CD14-positive monocyte (primary cell): ENCODE results near the gene CACNA1C. TPM values are rescaled to one million over a fixed set of nuclear protein-coding genes. Genes with fewer than 3 reads are reported as not detected.

Source experiments
- DNase-seq, 3 donors: peaks; one replicate each; pipeline ENCODE4 v3.0.0-alpha.2; 2011 to 2022
- H2AFZ ChIP-seq: 2 replicates; pipeline ENCODE4 v1.6.0; 2012; ENCODE audit warnings: mild to moderate bottlenecking, low read depth, low read length, inconsistent platforms; ENCODE audit not compliant: insufficient read depth, poor library complexity, severe bottlenecking
- H3K27ac ChIP-seq, 2 donors: 1 replicate in 1 of 2; 2 replicates in 1 of 2; pipeline ENCODE4 v1.5.1; 2012 to 2013; ENCODE audit warnings: low read length in 2 of 2, control low read depth in 1 of 2, inconsistent platforms in 1 of 2, low read depth in 1 of 2, mild to moderate bottlenecking in 1 of 2
- H3K27me3 ChIP-seq, 2 donors: one replicate each; pipeline versions ENCODE4 v1.6.0 to v1.6.1; 2011 to 2013; ENCODE audit warnings: low read length in 2 of 2; ENCODE audit not compliant: control insufficient read depth in 2 of 2, insufficient read depth in 2 of 2
- H3K36me3 ChIP-seq, 2 donors: replicated peaks in 1 of 2; 1 replicate in 1 of 2; 2 replicates in 1 of 2; pipeline versions ENCODE4 v1.5.1 to v1.6.1; 2012 to 2013; ENCODE audit warnings: low read length in 2 of 2, control low read depth in 1 of 2, inconsistent platforms in 1 of 2, mild to moderate bottlenecking in 1 of 2; ENCODE audit not compliant: insufficient read depth in 2 of 2, control insufficient read depth in 1 of 2
- H3K4me1 ChIP-seq, 2 donors: 1 replicate in 1 of 2; 2 replicates in 1 of 2; pipeline versions ENCODE4 v1.5.1 to v1.6.1; 2012 to 2013; ENCODE audit warnings: low read length in 2 of 2, control low read depth in 1 of 2, inconsistent platforms in 1 of 2, mild to moderate bottlenecking in 1 of 2, moderate library complexity in 1 of 2; ENCODE audit not compliant: insufficient read depth in 2 of 2, control insufficient read depth in 1 of 2
- H3K4me2 ChIP-seq: replicated peaks from 2 replicates; pipeline ENCODE3; 2012; ENCODE audit warnings: low read length, moderate library complexity, mild to moderate bottlenecking; ENCODE audit not compliant: poor library complexity, severe bottlenecking; ENCODE audit errors: extremely low read depth
- H3K4me3 ChIP-seq, 3 experiments: fragments of 200-600 bp in 1 of 3; sonication (generic) in 1 of 3; replicated peaks in 1 of 3; 1 replicate in 2 of 3; 2 replicates in 1 of 3; pipeline ENCODE4 v1.5.1; 2011 to 2013; ENCODE audit warnings: low read length in 3 of 3, mild to moderate bottlenecking in 3 of 3, control low read depth in 2 of 3, low read depth in 2 of 3, inconsistent platforms in 1 of 3, moderate library complexity in 1 of 3
- H3K79me2 ChIP-seq: 2 replicates; pipeline ENCODE4 v1.6.0; 2012; ENCODE audit warnings: mild to moderate bottlenecking, control low read depth, inconsistent platforms, low read length, moderate library complexity; ENCODE audit not compliant: insufficient read depth
- H3K9ac ChIP-seq: 2 replicates; pipeline ENCODE4 v1.6.0; 2017; ENCODE audit warnings: low read length, mild to moderate bottlenecking; ENCODE audit not compliant: insufficient read depth, poor library complexity, severe bottlenecking
- H3K9me3 ChIP-seq, 2 donors: replicated peaks in 1 of 2; 1 replicate in 1 of 2; 2 replicates in 1 of 2; pipeline versions ENCODE4 v1.5.1 to v1.6.1; 2012 to 2013; ENCODE audit warnings: low read length in 2 of 2, control low read depth in 1 of 2; ENCODE audit not compliant: control insufficient read depth in 1 of 2, insufficient read depth in 1 of 2
- H4K20me1 ChIP-seq: 2 replicates; pipeline ENCODE4 v1.6.0; 2012; ENCODE audit warnings: mild to moderate bottlenecking, low read length, control low read depth, moderate library complexity; ENCODE audit not compliant: insufficient read depth
- H3K27ac Mint-ChIP-seq, 7 donors: one replicate each; pipeline ENCODE4 v1.8.0; 2020; ENCODE audit warnings: mild to moderate bottlenecking in 7 of 7, mixed read lengths in 7 of 7, moderate library complexity in 6 of 7, inconsistent platforms in 2 of 7
- H3K27me3 Mint-ChIP-seq, 3 donors: one replicate each; pipeline ENCODE4 v1.8.0; 2021 to 2022; ENCODE audit warnings: low read depth in 3 of 3, mild to moderate bottlenecking in 3 of 3, mixed read lengths in 3 of 3, moderate library complexity in 3 of 3, inconsistent platforms in 1 of 3
- H3K36me3 Mint-ChIP-seq, 2 donors: one replicate each; pipeline ENCODE4 v1.8.0; 2020; ENCODE audit warnings: mixed read lengths in 2 of 2, inconsistent platforms in 1 of 2, mild to moderate bottlenecking in 1 of 2
- H3K4me1 Mint-ChIP-seq: one replicate; pipeline ENCODE4 v1.8.0; 2020; ENCODE audit warnings: mild to moderate bottlenecking, mixed read lengths
- H3K4me3 Mint-ChIP-seq, 2 donors: one replicate each; pipeline ENCODE4 v1.8.0; 2020; ENCODE audit warnings: mild to moderate bottlenecking in 2 of 2, mixed read lengths in 2 of 2, moderate library complexity in 1 of 2
- H3K9me3 Mint-ChIP-seq, 7 donors: one replicate each; pipeline ENCODE4 v1.8.0; 2020 to 2022; ENCODE audit warnings: mixed read lengths in 7 of 7, mild to moderate bottlenecking in 6 of 7, moderate library complexity in 6 of 7, inconsistent platforms in 2 of 7
- WGBS: methylation state at CpG from one replicate; pipeline ENCODE4 v1.1.5; 2013; ENCODE audit warnings: missing lambda C conversion rate; ENCODE audit not compliant: insufficient coverage; 5-methylcytosine and 5-hydroxymethylcytosine counted together
- intact Hi-C, 2 donors: fragments of 100-400 bp; cut with micrococcal nuclease; formaldehyde crosslinking; loops; one replicate each; pipeline versions ENCODE4 v1.15.0 to v1.15.1; 2023
- polyA plus RNA-seq, 3 donors: library from polyadenylated mRNA; depleted of rRNA in 1 of 3; unstranded in 2 of 3; stranded (reverse) in 1 of 3; fragments of 300-500 nt in 2 of 3; fragments of >200 nt in 1 of 3; fragmentation: Illumina TruSeq in 2 of 3; gene quantifications; 1 replicate in 2 of 3; 2 replicates in 1 of 3; pipeline ENCODE4 v1.2.3, GENCODE V29; 2012 to 2021
- TF ChIP-seq, protein P1 (sequence below): fragments of 200-600 bp; IDR thresholded peaks from one replicate; pipeline ENCODE4 v1.8.0; 2022; ENCODE audit warnings: antibody characterized with exemption, mild to moderate bottlenecking

The CACNA1C gene
- polyA plus RNA-seq, 3 donors, result not detected

DNA sequence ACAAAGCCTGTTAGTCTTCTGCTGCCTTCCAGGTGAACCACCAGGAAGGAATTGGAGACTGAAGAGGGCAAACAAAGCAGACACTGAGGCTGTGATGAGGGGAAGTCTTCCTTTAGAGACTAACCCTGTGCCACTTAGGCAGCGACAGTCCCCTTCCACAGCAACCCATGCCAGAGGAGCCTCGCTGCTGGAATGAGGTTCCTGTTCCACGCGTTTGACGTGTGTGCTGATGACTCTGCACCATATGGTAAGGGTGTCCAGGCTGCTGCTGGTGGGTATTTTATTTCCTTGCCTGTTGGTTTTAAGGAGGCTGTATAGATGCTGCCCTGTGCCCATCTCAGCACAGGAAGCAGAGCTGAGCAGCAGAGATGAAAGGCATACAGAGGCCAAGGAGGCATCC is 380.1 kb downstream of the CACNA1C start:
- Histone ChIP-seq H3K4me2 (no peak overlapping the region), H2AFZ (no peak overlapping the region), H3K4me3 (no peak overlapping the region), H3K27ac (no peak overlapping the region), H3K4me1 (peaks cover 2 to 9% of the 10 kb centered on the region in 2 donors), H3K79me2 (no peaks in the 10 kb centered on the region), H3K9ac (no peak overlapping the region), H3K36me3 (no peaks in the 10 kb centered on the region), H4K20me1 (no peaks in the 10 kb centered on the region), H3K27me3 (no peaks in the 10 kb centered on the region), H3K9me3 (no peaks in the 10 kb centered on the region)
- Mint-ChIP-seq H3K36me3 (no peaks in the 10 kb centered on the region), H3K27me3 (peaks cover 6 to 8% (median 6%) of the 10 kb centered on the region in 3 donors), H3K9me3 (peaks cover 0 to 7% (median 0%) of the 10 kb centered on the region in 7 donors), H3K27ac (no peak overlapping the region), H3K4me1 (peaks cover 7% of the 10 kb centered on the region), H3K4me3 (no peak overlapping the region)
- DNase-seq, result no peak
- intact Hi-C loops, result no loop called here
- 57% methylated on average over 4 of the region's 5 CpGs for WGBS
- TF ChIP-seq, protein P1, sequence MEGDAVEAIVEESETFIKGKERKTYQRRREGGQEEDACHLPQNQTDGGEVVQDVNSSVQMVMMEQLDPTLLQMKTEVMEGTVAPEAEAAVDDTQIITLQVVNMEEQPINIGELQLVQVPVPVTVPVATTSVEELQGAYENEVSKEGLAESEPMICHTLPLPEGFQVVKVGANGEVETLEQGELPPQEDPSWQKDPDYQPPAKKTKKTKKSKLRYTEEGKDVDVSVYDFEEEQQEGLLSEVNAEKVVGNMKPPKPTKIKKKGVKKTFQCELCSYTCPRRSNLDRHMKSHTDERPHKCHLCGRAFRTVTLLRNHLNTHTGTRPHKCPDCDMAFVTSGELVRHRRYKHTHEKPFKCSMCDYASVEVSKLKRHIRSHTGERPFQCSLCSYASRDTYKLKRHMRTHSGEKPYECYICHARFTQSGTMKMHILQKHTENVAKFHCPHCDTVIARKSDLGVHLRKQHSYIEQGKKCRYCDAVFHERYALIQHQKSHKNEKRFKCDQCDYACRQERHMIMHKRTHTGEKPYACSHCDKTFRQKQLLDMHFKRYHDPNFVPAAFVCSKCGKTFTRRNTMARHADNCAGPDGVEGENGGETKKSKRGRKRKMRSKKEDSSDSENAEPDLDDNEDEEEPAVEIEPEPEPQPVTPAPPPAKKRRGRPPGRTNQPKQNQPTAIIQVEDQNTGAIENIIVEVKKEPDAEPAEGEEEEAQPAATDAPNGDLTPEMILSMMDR, result no peak

GRCh38 chr12:2435511-2435910 is 382.7 kb downstream of the CACNA1C start:
- H3K4me1 ChIP-seq, result peaks cover 11 to 24% of the 10 kb centered on the region in 2 donors
- TF ChIP-seq, protein P1, result no peak
- no peak overlapping the region for H3K9ac ChIP-seq
- no peaks in the 10 kb centered on the region for H3K27me3 ChIP-seq
- DNase-seq, result no peak
- H3K4me2 ChIP-seq, result no peak overlapping the region
- peaks cover 0 to 9% (median 0%) of the 10 kb centered on the region in 7 donors for H3K9me3 Mint-ChIP-seq
- no peaks in the 10 kb centered on the region for H4K20me1 ChIP-seq
- H3K27me3 Mint-ChIP-seq, result peaks cover 8 to 12% (median 10%) of the 10 kb centered on the region in 3 donors
- H3K9me3 ChIP-seq, result no peaks in the 10 kb centered on the region
- H3K36me3 ChIP-seq, result no peaks in the 10 kb centered on the region
- H2AFZ ChIP-seq, result no peak overlapping the region
- intact Hi-C loops, result no loop called here
- no peak overlapping the region for H3K4me3 Mint-ChIP-seq
- H3K4me3 ChIP-seq, result no peak overlapping the region
- 88% methylated on average over 11 of the region's 11 CpGs for WGBS
- peaks cover 20% of the 10 kb centered on the region for H3K4me1 Mint-ChIP-seq
- no peak overlapping the region for H3K27ac ChIP-seq
- H3K79me2 ChIP-seq, result no peaks in the 10 kb centered on the region
- no peak overlapping the region for H3K27ac Mint-ChIP-seq
- no peaks in the 10 kb centered on the region for H3K36me3 Mint-ChIP-seq
